ENCODE results near the gene NOS3.

The NOS3 gene

GRCh38 chr7:150952331-150953050 lies 38.3 kb upstream of the NOS3 start:
- DNase-seq (ENCODE audit: low read depth): no peak

GRCh38 chr7:150953061-150953997 lies 37.5 kb upstream of the NOS3 start:
- no peak for DNase-seq (ENCODE audit: low read depth)

GRCh38 chr7:150954201-150954985 lies 36.4 kb upstream of the NOS3 start:
- no peak for DNase-seq (ENCODE audit: low read depth)

GRCh38 chr7:150954986-150955518 lies 35.8 kb upstream of the NOS3 start:
- no peak for DNase-seq (ENCODE audit: low read depth)

DNA sequence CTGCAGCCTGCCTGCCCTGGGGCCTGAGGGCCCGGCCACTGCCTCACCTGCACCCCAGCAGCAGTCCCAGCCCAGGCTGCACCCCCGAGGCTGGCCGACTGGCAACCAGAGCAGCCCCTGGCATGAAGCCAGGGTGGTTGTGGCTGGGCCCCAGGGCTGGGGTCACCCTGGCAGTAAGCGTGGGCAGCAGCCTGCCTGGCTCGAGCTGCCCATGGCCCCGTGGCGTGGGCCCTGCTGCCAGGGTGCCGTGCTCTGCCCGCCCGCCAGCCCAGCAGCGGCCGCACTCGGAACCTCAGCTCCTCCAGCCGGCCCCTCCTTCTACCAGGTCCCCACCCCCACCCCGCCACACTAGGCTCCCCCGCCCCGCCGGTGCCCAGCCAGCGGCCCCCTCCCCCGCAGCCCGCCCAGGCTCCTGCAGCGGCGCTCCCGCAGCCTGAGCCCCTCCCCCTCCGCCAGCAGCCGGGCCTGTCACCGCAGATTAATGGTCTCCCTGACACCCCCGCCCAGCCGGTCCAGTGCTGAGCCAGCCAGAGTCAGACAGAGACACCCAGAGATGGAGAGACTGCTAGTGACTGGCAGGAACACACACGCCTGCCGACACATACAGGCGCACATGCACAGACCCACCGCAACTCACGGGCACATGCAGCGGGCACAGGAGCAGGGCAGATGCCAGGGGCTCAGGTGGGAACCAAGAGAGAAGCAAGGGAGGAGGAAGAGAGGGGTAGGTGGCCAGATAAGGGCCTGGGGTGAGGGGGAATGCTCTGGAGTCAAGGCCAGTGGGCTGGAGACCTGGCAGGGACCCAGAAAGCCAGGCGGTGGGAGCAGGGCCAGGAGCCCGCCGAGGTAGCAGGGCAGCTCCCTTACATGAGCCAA lies 35.1 kb upstream of the NOS3 start:
- no peak for DNase-seq (ENCODE audit: low read depth)

DNA sequence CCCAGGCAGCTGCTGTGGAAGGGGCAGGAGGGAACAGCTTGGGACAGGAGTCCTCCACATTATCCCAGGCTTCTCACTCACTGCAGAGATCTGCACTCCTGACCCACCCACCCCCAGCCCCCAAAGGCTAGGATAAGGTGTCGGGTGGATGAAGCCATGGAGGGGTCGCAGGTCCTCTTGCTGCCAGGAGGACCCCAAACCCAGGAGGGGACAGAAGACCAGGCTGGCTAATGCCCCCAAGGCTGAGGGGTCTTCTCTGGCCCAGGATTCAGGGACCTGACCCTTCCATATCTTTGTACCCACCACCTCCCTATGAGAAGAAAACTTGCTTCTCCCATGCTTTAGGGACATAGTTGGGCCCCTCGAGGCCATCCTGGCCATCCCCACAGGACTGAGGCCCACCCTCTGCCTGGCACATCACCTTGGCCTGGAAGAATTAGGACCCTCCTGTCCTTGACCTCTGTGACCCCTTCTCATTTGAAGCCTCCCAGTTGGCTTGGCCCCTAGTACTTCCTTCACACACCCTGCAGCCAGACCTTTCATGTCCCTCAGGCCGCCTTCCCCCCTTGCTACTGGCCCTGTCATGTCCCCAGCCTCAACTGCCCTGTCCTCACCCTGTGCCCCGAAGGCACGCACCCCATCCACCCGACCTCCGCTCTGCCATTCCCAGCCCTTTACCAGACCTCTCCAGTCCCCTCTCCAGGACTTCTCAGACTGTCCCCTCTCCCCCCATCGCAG lies 34.3 kb upstream of the NOS3 start:
- no peak for DNase-seq (ENCODE audit: low read depth)

DNA sequence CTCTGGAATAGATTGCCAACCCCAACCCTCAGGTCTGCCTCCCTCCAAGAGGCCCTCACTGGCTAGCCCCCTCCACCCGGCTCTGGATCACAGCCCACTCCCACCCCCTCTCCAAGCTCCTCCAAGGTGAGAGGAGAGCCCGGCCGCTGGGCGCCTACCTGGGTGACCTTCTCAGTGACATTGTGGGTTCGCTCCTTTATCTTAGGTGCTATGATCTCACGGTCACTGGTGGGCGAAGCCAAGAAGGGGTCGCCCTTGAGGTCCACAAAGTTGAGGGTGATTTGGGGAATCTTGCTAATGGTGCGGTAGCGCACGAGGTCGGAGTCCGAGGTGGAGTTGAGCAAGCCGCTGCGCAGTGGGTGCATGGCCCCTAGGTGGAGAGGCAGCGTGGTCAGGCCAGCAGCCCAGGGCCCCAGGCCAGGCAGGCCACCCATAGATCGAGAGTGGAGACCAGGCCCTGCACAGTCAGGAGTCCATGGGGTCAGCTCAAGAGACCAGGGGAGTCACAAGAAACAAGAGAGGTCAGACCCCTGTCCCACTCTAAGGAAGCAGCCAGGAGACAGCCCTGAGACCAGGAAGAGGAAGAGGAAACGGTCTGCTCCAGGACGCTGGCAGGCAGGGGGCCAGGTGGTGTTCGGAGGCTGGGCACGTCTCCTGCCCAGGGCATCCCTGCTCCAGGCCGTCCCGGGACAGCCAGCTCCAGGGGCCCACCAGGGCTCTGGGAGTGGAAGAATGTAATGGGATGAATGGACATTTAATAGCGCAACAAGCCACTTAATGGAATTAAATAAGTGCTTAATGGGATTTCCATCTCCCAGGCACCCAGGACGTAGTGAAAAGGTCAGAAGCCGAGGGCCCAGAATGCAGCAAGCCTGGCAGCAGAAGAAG lies 33.4 kb upstream of the NOS3 start:
- DNase-seq (ENCODE audit: low read depth): no peak

DNA sequence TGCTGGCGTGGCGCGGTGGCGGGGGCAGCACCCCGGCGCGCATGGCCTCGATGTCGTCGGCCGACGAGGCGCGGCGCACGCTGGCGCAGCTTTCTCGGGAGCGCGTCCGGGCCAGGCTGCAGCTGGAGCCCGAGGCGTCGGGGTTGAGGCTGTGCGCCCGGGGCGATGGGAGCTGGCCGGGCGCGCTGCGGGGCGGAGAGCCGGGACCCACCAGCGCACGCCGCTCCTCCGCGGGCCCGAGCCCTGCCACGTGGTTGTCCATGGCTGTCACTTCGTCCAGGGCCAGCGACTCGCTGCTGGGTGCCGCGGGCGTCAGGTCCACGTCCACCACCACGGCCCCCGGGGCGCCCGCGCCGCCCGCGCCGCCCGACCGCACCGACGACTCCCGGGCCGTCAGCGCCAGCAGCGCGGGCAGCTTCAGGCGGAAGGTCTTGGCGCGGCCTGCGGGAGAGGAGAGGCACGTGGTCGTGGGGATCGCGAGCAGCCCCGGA lies 32.7 kb upstream of the NOS3 start:
- DNase-seq (ENCODE audit: low read depth): no peak

GRCh38 chr7:150958597-150958996 lies 32.2 kb upstream of the NOS3 start:
- DNase-seq (ENCODE audit: low read depth): no peak

DNA sequence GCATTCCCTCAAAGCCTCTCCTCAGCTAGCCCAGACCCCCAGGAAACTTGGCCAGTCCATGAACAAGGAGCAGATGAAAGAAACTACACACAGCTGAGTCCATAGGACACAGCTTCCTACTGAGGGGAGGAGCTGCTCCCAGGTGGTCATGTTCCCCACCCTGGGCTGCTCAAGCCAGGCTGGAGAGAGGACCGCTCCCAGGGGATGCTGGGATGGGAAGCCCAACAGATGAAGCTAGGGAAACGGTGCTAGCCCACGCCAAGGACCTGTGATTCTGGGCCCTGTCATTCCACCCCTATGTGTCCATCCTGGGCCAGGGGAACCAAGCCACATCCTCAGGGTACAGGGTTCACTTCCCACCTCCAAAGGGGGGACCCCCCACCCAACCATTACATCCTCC lies 31.7 kb upstream of the NOS3 start:
- DNase-seq (ENCODE audit: low read depth): no peak

GRCh38 chr7:150959739-150960734 lies 30.8 kb upstream of the NOS3 start:
- no peak for DNase-seq (ENCODE audit: low read depth)

DNA sequence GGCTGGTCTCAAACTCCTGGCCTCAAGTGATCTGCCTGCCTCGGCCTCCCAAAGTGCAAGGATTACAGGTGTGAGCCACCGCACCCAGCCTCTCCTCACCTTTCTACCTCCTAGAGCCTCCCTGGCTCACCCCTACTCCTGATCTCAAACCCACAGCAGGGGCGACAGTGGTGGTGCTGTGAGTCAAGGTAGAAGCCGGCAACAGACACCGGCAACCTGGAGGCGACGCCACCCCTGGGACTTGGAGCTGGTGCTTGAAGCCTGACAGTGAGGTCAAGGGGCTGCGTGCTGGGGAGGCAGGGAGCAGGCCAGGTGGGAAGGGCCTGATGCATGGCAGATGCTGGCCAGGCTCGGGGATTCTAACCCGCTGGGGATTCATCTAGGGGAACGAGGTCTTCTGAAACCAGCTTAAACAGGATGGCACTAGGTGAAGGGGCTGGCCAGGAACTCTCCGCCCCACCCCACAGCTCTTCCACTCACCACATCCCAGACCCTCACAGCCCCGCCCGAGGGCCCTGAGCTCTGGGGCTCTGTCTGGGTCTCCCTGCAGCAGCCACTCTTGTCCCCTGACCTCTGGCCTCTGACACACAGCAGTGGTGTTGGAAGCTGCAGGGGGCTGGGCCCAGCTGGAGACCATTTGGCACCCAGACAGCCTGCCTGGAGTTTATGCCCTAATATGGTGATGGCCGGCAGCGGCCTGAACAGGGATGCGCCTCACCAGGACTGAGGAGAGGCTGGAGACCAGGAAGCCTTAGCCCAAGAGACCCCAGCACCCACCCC lies 29.1 kb upstream of the NOS3 start:
- DNase-seq (ENCODE audit: low read depth): no peak

DNA sequence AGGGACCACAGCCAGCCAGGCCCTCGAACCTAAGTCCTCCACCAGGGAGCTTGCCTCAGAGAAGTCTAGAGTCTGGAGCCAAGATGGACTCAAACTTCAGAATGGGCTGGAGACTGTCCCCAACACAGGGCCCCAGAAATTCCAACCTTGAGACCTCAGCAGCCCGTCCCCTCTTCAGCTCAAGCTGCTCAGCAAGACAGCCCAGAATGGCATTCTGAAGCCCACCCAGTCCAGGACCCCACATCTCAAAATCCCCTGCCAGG lies 28.6 kb upstream of the NOS3 start:
- no peak for DNase-seq (ENCODE audit: low read depth)

- peak; percentile 42 for DNase-seq (ENCODE audit: low read depth)
These were observed 28.0 kb upstream of the NOS3 start for GRCh38 chr7:150962553-150963399.

GRCh38 chr7:150963707-150964559 lies 26.9 kb upstream of the NOS3 start:
- DNase-seq (ENCODE audit: low read depth): no peak
